K562 (cell line): ENCODE results near the gene OGN.

ENCODE experiments used
- CTCF ChIP-seq, 3 experiments: IDR thresholded peaks in 2 of 3; conservative IDR thresholded peaks in 1 of 3; 2 replicates each; pipeline ENCODE4 v1.5.1; 2011 to 2012; ENCODE audit warnings: low read length in 3 of 3, mild to moderate bottlenecking in 3 of 3, control low read depth in 2 of 3, improper control_type of control experiment in 1 of 3, inconsistent platforms in 1 of 3, low read depth in 1 of 3, mixed read lengths in 1 of 3, moderate library complexity in 1 of 3; ENCODE audit not compliant: insufficient read depth in 2 of 3
- DPF2 ChIP-seq: fragments of 450-650 bp; IDR thresholded peaks from 2 replicates; pipeline ENCODE4 v1.6.1; 2016
- E2F4 ChIP-seq: sonication (generic); formaldehyde crosslinking; IDR thresholded peaks from 2 replicates; pipeline ENCODE4 v1.8.0; 2022; ENCODE audit warnings: mild to moderate bottlenecking, low read depth, missing genetic modification reagents
- ELK3 ChIP-seq: fragments of 450-650 bp; formaldehyde crosslinking; IDR thresholded peaks from 2 replicates; pipeline ENCODE4 v1.4.0; 2020; ENCODE audit warnings: mild to moderate bottlenecking
- NR2C2 ChIP-seq, 2 experiments: fragments of 200-800 bp in 1 of 2; sonication (Bioruptor generic) in 1 of 2; sonication (generic) in 1 of 2; formaldehyde crosslinking in 1 of 2; IDR thresholded peaks; 2 replicates each; pipeline versions ENCODE4 v1.6.1 to v1.8.0; 2016 to 2022; ENCODE audit warnings: mild to moderate bottlenecking in 1 of 2, missing compliant biosample characterization in 1 of 2, missing genetic modification characterization in 1 of 2, missing genetic modification reagents in 1 of 2
- RERE ChIP-seq: sonication (generic); formaldehyde crosslinking; IDR thresholded peaks from 2 replicates; pipeline ENCODE4 v1.8.0; 2023; ENCODE audit warnings: missing genetic modification reagents, mild to moderate bottlenecking, borderline replicate concordance
- SP1 ChIP-seq: sonication (generic); formaldehyde crosslinking; IDR thresholded peaks from 2 replicates; pipeline ENCODE4 v1.8.1; 2022; ENCODE audit warnings: mild to moderate bottlenecking, missing genetic modification reagents
- XRCC5 ChIP-seq: fragments of 200-400 bp; formaldehyde crosslinking; IDR thresholded peaks from 2 replicates; pipeline ENCODE4 v1.6.1; 2017; ENCODE audit warnings: low read depth, mild to moderate bottlenecking, low read length
- ZBED1 ChIP-seq: IDR thresholded peaks from 2 replicates; pipeline ENCODE4 v1.6.1; 2014
- ZFP36 ChIP-seq: fragments of 150-350 bp; IDR thresholded peaks from 2 replicates; pipeline ENCODE4 v1.6.1; 2018; ENCODE audit warnings: low read length, low read depth; ENCODE audit not compliant: partially characterized antibody
- ZNF232 ChIP-seq: sonication (generic); formaldehyde crosslinking; IDR thresholded peaks from 2 replicates; pipeline ENCODE4 v1.8.0; 2022; ENCODE audit warnings: mild to moderate bottlenecking, missing genetic modification reagents

- TF ChIP-seq ELK3 (no peak), XRCC5 (no peak), ZNF232 (CRISPR knock-in tag) (no peak), RERE (no peak), CTCF (IDR thresholded peaks at IDR 0.05 in 2 of 3, conservative IDR thresholded peaks at IDR 0.05 in 1 of 3; ENCODE audit: insufficient read depth in 2 of 3, low read depth in 1 of 3, low read length in 3 of 3) (no peak), E2F4 (CRISPR knock-in tag) (no peak), DPF2 (no peak), ZFP36 (no peak), NR2C2 (CRISPR knock-in tag; IDR thresholded peaks at IDR 0.05) (no peak), NR2C2 (tag; IDR thresholded peaks at IDR 0.05) (no peak), ZBED1 (no peak), SP1 (CRISPR knock-in tag) (no peak)
Measured at GRCh38 chr9:92408747-92409478, 4.5 kb upstream of the OGN start.
